Measurements from ENCODE around the gene PLEKHH3. TPM values are rescaled to one million over a fixed set of nuclear protein-coding genes. Genes with fewer than 3 reads are reported as not detected.

PLEKHH3 gene
- total and polyA plus RNA-seq, 4 donors = 4.2 to 10.3 (median 7.9) TPM

DNA sequence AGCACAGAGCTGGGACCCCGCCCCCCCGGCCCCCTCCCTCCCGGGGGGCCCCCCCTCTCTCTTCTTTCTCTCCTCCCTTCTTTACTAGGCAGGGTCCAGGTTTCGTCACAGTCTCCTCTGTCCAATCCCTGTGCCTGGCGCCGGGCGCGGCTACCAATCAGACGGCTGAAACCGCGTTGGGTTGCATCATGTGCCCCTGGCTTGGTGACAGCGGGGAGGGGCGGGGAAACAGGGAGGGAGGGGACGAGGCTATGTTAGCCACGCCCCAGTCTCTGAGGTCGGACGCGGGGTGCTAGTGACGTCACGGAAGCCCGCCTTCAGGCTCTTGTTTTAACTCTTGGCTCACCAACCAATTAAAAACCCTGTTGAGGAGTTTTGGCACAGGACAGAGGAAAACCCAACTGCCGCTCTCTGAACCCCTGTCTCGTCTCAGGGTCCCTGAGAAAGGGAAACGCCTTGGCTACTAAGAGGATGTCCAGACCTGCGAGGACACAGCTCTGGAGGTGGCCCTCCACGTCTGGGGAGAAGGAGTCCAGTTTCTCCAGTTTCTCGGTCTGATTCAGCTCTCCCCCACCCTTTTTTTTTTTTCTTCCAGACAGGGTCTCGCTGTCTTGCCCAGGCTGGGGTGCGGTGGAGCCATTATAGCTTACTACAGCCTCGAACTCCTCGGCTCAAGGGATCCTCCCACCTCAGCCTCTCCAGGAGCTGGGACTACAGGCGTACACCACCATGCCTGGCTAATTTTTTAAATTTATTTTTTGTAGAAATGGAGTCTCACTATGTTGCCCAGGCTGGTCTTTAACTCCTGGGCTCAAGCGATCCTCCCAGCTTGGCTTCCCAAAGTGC lies 441 bp upstream of the PLEKHH3 start:
- 2% methylated on average over 33 of the region's 33 CpGs for WGBS
- Histone ChIP-seq H3K9me3 (ENCODE audit: control insufficient read depth in 4 of 4, low read length in 3 of 4) (no peaks in the 10 kb centered on the region), H3K36me3 (ENCODE audit: control insufficient read depth in 4 of 4, insufficient read depth in 3 of 4, low read depth in 1 of 4, low read length in 3 of 4) (peaks cover 3 to 5% (median 4%) of the 10 kb centered on the region in 4 donors), H3K27ac (ENCODE audit: low read depth in 1 of 2, low read length in 2 of 2) (peak overlapping the region; percentile 76 to 89), H3K27me3 (ENCODE audit: control insufficient read depth in 4 of 4, insufficient read depth in 4 of 4, low read length in 3 of 4) (no peaks in the 10 kb centered on the region), H3K4me1 (ENCODE audit: control insufficient read depth in 4 of 4, insufficient read depth in 4 of 4, low read length in 3 of 4) (peaks cover 19 to 64% (median 34%) of the 10 kb centered on the region in 4 donors), H3K4me3 (ENCODE audit: low read depth in 1 of 3, low read length in 3 of 3) (peak overlapping the region in 2 of 3 donors; percentile 71 to 87), H3K9ac (ENCODE audit: low read depth in 1 of 2, low read length in 2 of 2) (peak overlapping the region; percentile 74 to 81)
- peak; percentile 100 for DNase-seq (ENCODE audit: low spot score)
- TF ChIP-seq SP1 (IDR thresholded peaks at IDR 0.05) (peak; percentile 85), HNF4A (conservative IDR thresholded peaks at IDR 0.05) (peak; percentile 58 to 63), RXRA (IDR thresholded peaks at IDR 0.05) (peak in 1 of 2 donors; percentile 29), JUND (IDR thresholded peaks at IDR 0.05) (peak; percentile 43 to 48), GABPA (IDR thresholded peaks at IDR 0.05 in 1 of 2, conservative IDR thresholded peaks at IDR 0.05 in 1 of 2) (peak in 1 of 2 donors; percentile 13), TAF1 (conservative IDR thresholded peaks at IDR 0.05) (no peak), FOXA2 (IDR thresholded peaks at IDR 0.05) (no peak), FOXA1 (IDR thresholded peaks at IDR 0.05) (no peak), NR2F2 (IDR thresholded peaks at IDR 0.05) (peak; percentile 11)
- TF ChIP-seq, protein P1, sequence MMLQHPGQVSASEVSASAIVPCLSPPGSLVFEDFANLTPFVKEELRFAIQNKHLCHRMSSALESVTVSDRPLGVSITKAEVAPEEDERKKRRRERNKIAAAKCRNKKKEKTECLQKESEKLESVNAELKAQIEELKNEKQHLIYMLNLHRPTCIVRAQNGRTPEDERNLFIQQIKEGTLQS (IDR thresholded peaks at IDR 0.05) = peak; percentile 95
- TF ChIP-seq, protein P2, sequence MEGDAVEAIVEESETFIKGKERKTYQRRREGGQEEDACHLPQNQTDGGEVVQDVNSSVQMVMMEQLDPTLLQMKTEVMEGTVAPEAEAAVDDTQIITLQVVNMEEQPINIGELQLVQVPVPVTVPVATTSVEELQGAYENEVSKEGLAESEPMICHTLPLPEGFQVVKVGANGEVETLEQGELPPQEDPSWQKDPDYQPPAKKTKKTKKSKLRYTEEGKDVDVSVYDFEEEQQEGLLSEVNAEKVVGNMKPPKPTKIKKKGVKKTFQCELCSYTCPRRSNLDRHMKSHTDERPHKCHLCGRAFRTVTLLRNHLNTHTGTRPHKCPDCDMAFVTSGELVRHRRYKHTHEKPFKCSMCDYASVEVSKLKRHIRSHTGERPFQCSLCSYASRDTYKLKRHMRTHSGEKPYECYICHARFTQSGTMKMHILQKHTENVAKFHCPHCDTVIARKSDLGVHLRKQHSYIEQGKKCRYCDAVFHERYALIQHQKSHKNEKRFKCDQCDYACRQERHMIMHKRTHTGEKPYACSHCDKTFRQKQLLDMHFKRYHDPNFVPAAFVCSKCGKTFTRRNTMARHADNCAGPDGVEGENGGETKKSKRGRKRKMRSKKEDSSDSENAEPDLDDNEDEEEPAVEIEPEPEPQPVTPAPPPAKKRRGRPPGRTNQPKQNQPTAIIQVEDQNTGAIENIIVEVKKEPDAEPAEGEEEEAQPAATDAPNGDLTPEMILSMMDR (IDR thresholded peaks at IDR 0.05; ENCODE audit: low read depth, low read length, missing input control) = no peak
- TF ChIP-seq, protein P3, sequence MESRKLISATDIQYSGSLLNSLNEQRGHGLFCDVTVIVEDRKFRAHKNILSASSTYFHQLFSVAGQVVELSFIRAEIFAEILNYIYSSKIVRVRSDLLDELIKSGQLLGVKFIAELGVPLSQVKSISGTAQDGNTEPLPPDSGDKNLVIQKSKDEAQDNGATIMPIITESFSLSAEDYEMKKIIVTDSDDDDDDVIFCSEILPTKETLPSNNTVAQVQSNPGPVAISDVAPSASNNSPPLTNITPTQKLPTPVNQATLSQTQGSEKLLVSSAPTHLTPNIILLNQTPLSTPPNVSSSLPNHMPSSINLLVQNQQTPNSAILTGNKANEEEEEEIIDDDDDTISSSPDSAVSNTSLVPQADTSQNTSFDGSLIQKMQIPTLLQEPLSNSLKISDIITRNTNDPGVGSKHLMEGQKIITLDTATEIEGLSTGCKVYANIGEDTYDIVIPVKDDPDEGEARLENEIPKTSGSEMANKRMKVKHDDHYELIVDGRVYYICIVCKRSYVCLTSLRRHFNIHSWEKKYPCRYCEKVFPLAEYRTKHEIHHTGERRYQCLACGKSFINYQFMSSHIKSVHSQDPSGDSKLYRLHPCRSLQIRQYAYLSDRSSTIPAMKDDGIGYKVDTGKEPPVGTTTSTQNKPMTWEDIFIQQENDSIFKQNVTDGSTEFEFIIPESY (IDR thresholded peaks at IDR 0.05) = no peak

DNA sequence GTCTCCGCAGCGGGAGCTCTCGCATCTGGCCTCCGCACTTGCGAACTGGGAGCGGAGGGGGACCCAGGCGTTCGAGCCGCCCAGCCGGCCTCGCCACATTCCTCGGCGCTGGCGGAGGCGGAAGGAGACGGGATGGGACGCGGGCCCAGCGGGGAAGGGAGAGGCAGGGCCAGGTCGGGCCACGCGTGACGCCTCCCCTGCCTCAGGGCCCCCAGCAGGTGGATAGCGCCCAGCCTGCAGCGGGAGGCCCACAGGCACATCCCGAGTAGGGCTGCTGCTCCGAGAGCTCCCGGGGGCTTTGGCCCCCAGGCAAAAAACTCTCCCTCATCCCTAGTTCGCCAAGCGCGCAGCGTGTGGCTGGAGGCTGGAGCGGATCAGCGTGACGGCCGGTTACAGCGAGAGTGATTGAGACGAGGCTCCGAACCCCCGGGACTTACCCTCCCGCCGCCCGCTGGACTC lies 800 bp downstream of the PLEKHH3 start:
- H3K36me3 ChIP-seq (ENCODE audit: control insufficient read depth in 4 of 4, insufficient read depth in 3 of 4, low read depth in 1 of 4, low read length in 3 of 4) = peaks cover 4 to 16% (median 7%) of the 10 kb centered on the region in 4 donors
- no peaks in the 10 kb centered on the region for H3K9me3 ChIP-seq (ENCODE audit: control insufficient read depth in 4 of 4, low read length in 3 of 4)
- DNase-seq (ENCODE audit: low spot score) = peak; percentile 50
- TF ChIP-seq HNF4G (IDR thresholded peaks at IDR 0.05) (no peak), JUND (IDR thresholded peaks at IDR 0.05) (no peak), TAF1 (conservative IDR thresholded peaks at IDR 0.05) (no peak), RXRA (IDR thresholded peaks at IDR 0.05) (no peak), SP1 (IDR thresholded peaks at IDR 0.05) (no peak)
- TF ChIP-seq, protein P2 (IDR thresholded peaks at IDR 0.05; ENCODE audit: low read depth, low read length, missing input control) = no peak
- TF ChIP-seq, protein P4, sequence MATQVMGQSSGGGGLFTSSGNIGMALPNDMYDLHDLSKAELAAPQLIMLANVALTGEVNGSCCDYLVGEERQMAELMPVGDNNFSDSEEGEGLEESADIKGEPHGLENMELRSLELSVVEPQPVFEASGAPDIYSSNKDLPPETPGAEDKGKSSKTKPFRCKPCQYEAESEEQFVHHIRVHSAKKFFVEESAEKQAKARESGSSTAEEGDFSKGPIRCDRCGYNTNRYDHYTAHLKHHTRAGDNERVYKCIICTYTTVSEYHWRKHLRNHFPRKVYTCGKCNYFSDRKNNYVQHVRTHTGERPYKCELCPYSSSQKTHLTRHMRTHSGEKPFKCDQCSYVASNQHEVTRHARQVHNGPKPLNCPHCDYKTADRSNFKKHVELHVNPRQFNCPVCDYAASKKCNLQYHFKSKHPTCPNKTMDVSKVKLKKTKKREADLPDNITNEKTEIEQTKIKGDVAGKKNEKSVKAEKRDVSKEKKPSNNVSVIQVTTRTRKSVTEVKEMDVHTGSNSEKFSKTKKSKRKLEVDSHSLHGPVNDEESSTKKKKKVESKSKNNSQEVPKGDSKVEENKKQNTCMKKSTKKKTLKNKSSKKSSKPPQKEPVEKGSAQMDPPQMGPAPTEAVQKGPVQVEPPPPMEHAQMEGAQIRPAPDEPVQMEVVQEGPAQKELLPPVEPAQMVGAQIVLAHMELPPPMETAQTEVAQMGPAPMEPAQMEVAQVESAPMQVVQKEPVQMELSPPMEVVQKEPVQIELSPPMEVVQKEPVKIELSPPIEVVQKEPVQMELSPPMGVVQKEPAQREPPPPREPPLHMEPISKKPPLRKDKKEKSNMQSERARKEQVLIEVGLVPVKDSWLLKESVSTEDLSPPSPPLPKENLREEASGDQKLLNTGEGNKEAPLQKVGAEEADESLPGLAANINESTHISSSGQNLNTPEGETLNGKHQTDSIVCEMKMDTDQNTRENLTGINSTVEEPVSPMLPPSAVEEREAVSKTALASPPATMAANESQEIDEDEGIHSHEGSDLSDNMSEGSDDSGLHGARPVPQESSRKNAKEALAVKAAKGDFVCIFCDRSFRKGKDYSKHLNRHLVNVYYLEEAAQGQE (IDR thresholded peaks at IDR 0.05) = peak; percentile 93
- TF ChIP-seq, protein P1 (IDR thresholded peaks at IDR 0.05) = no peak
- peak overlapping the region; percentile 71 to 87 (median 79) for H3K4me3 ChIP-seq (ENCODE audit: low read depth in 1 of 3, low read length in 3 of 3)
- peak overlapping the region; percentile 45 to 60 for H3K9ac ChIP-seq (ENCODE audit: low read depth in 1 of 2, low read length in 2 of 2)
- peak overlapping the region; percentile 67 to 76 for H3K27ac ChIP-seq (ENCODE audit: low read depth in 1 of 2, low read length in 2 of 2)
- no peaks in the 10 kb centered on the region for H3K27me3 ChIP-seq (ENCODE audit: control insufficient read depth in 4 of 4, insufficient read depth in 4 of 4, low read length in 3 of 4)
- peaks cover 16 to 61% (median 33%) of the 10 kb centered on the region in 4 donors for H3K4me1 ChIP-seq (ENCODE audit: control insufficient read depth in 4 of 4, insufficient read depth in 4 of 4, low read length in 3 of 4)
- under 1% methylated on average over 43 of the region's 43 CpGs for WGBS
